SU-DHL-6 (cell line): ENCODE data around the gene THBS2.
"Not testable (repeated sequence)": the region's sequence is repeated elsewhere in the genome, so short reads cannot be mapped to it uniquely, and the experiment has no call there.

ENCODE experiments used
- H2AFZ ChIP-seq: fragments of 200-600 bp; sonication (generic); 2 replicates; pipeline ENCODE4 v1.6.1; 2014; ENCODE audit warnings: low read depth, mild to moderate bottlenecking, moderate library complexity, mixed read lengths, antibody characterized with exemption, low read length; ENCODE audit not compliant: severe bottlenecking
- H3F3A ChIP-seq: fragments of 200-600 bp; shearing (Covaris generic); 2 replicates; pipeline ENCODE4 v1.6.0; 2016; ENCODE audit warnings: antibody characterized with exemption, mild to moderate bottlenecking; ENCODE audit not compliant: insufficient read depth
- H3K27ac ChIP-seq: fragments of 200-600 bp; sonication (generic); 2 replicates; pipeline ENCODE4 v1.5.1; 2016; ENCODE audit warnings: low read depth, mild to moderate bottlenecking, low read length, moderate library complexity, mixed read lengths
- H3K27me3 ChIP-seq: fragments of 200-600 bp; sonication (generic), shearing (Covaris generic); 2 replicates; pipeline ENCODE4 v1.6.0; 2014; ENCODE audit warnings: mild to moderate bottlenecking, low read length
- H3K36me3 ChIP-seq: fragments of 200-600 bp; sonication (generic); 2 replicates; pipeline ENCODE4 v1.6.1; 2014; ENCODE audit warnings: mild to moderate bottlenecking, low read length, mixed read lengths
- H3K4me2 ChIP-seq: fragments of 300-600, 200-600 bp; shearing (Covaris generic), sonication (generic); 2 replicates; pipeline ENCODE4 v1.6.0; 2014; ENCODE audit warnings: low read length, low read depth, mild to moderate bottlenecking; ENCODE audit not compliant: poor library complexity, severe bottlenecking
- H3K4me3 ChIP-seq: fragments of 200-600 bp; sonication (generic); 2 replicates; pipeline ENCODE4 v1.5.1; 2014; ENCODE audit warnings: antibody characterized with exemption, low read length, mild to moderate bottlenecking, mixed read lengths; ENCODE audit not compliant: insufficient read depth, poor library complexity, severe bottlenecking
- H3K79me2 ChIP-seq: fragments of 200-600 bp; sonication (generic); 2 replicates; pipeline ENCODE4 v1.6.1; 2014; ENCODE audit warnings: mild to moderate bottlenecking, low read length, moderate library complexity; ENCODE audit not compliant: insufficient read depth
- H3K9ac ChIP-seq: fragments of 200-600 bp; sonication (generic); 2 replicates; pipeline ENCODE4 v1.7.0; 2014; ENCODE audit warnings: mild to moderate bottlenecking, low read length
- H3K9me2 ChIP-seq: fragments of 200-600 bp; sonication (generic); replicated peaks from 2 replicates; pipeline ENCODE4 v1.6.1; 2014; ENCODE audit warnings: low read length; ENCODE audit not compliant: insufficient read depth
- H3K9me3 ChIP-seq: fragments of 200-600 bp; sonication (generic); 2 replicates; pipeline ENCODE4 v1.6.1; 2014; ENCODE audit warnings: low read length, mixed read lengths; ENCODE audit not compliant: insufficient read depth
- H4K20me1 ChIP-seq: fragments of 200-600 bp; sonication (generic); 2 replicates; pipeline ENCODE4 v1.6.1; 2014; ENCODE audit warnings: low read depth, mild to moderate bottlenecking, antibody characterized with exemption, low read length, moderate library complexity, mixed read lengths
- CTCF ChIP-seq: fragments of 200-600 bp; sonication (generic); IDR thresholded peaks from one replicate; pipeline ENCODE4 v1.5.1; 2017; ENCODE audit warnings: antibody characterized with exemption, mild to moderate bottlenecking, low read length, moderate library complexity; ENCODE audit not compliant: insufficient read depth, poor library complexity, severe bottlenecking
- EZH2phosphoT487 ChIP-seq: fragments of 200-600 bp; sonication (generic), shearing (Covaris generic); conservative IDR thresholded peaks from 2 replicates; pipeline ENCODE4 v1.6.1; 2018; ENCODE audit warnings: mild to moderate bottlenecking, antibody characterized with exemption, low read length, moderate library complexity, mixed read lengths

THBS2 gene

GRCh38 chr6:169217972-169218371, 35.7 kb downstream of the THBS2 start:
- TF ChIP-seq CTCF (no peak), EZH2phosphoT487 (no peak)
- Histone ChIP-seq H3K36me3 (no peaks in the 10 kb centered on the region), H3K9me3 (no peaks in the 10 kb centered on the region), H3K4me3 (no peak overlapping the region), H3K27me3 (no peaks in the 10 kb centered on the region), H3K4me2 (no peak overlapping the region), H4K20me1 (no peaks in the 10 kb centered on the region), H3K9me2 (no peaks in the 10 kb centered on the region), H3K27ac (no peak overlapping the region), H2AFZ (no peak overlapping the region), H3K9ac (no peak overlapping the region), H3F3A (no peaks in the 10 kb centered on the region), H3K79me2 (no peaks in the 10 kb centered on the region)

GRCh38 chr6:169216830-169217229, 36.8 kb downstream of the THBS2 start:
- H3K27me3 ChIP-seq, result no peaks in the 10 kb centered on the region
- H3K4me2 ChIP-seq, result no peak overlapping the region
- H3K9me2 ChIP-seq, result no peaks in the 10 kb centered on the region
- H4K20me1 ChIP-seq, result no peaks in the 10 kb centered on the region
- no peaks in the 10 kb centered on the region for H3K9me3 ChIP-seq
- TF ChIP-seq EZH2phosphoT487, result no peak
- TF ChIP-seq CTCF, result no peak
- no peak overlapping the region for H3K9ac ChIP-seq
- no peaks in the 10 kb centered on the region for H3K79me2 ChIP-seq
- H3F3A ChIP-seq, result no peaks in the 10 kb centered on the region
- H3K4me3 ChIP-seq, result no peak overlapping the region
- H2AFZ ChIP-seq, result no peak overlapping the region
- H3K36me3 ChIP-seq, result no peaks in the 10 kb centered on the region
- no peak overlapping the region for H3K27ac ChIP-seq

GRCh38 chr6:169215201-169215681, 38.4 kb downstream of the THBS2 start:
- Histone ChIP-seq H2AFZ (no peak overlapping the region), H3K79me2 (no peaks in the 10 kb centered on the region), H3K4me2 (no peak overlapping the region), H3K9ac (no peak overlapping the region), H3K4me3 (no peak overlapping the region), H3F3A (no peaks in the 10 kb centered on the region), H3K9me3 (no peaks in the 10 kb centered on the region), H3K9me2 (no peaks in the 10 kb centered on the region), H3K27ac (no peak overlapping the region), H3K36me3 (no peaks in the 10 kb centered on the region), H3K27me3 (no peaks in the 10 kb centered on the region), H4K20me1 (no peaks in the 10 kb centered on the region)
- TF ChIP-seq EZH2phosphoT487 (no peak), CTCF (no peak)

GRCh38 chr6:169214789-169215188, 38.9 kb downstream of the THBS2 start:
- H3K36me3 ChIP-seq, H3K4me3 ChIP-seq, H3K27ac ChIP-seq, H3K4me2 ChIP-seq, H2AFZ ChIP-seq, H3K27me3 ChIP-seq, H3K9ac ChIP-seq, H3K9me2 ChIP-seq, H3F3A ChIP-seq, H4K20me1 ChIP-seq, H3K79me2 ChIP-seq, H3K9me3 ChIP-seq: not testable (repeated sequence)
